H9 (cell line): ENCODE data around the gene CYP1B1. TPM values are rescaled to one million over a fixed set of nuclear protein-coding genes. Genes with fewer than 3 reads are reported as not detected.
A peak's percentile ranks its signal among the peaks of the same experiment; 100 is the strongest.

ENCODE experiments used
- DNase-seq: peaks from one replicate; pipeline ENCODE4 v3.0.0-alpha.2; 2017
- H2AFZ ChIP-seq: one replicate; pipeline ENCODE4 v1.6.1; 2013; ENCODE audit warnings: mild to moderate bottlenecking, low read length, control low read depth, moderate library complexity
- H2AK5ac ChIP-seq: 2 replicates; pipeline ENCODE4 v1.6.1; 2013; ENCODE audit warnings: low read length, control low read depth, mixed read lengths; ENCODE audit not compliant: insufficient read length
- H2BK120ac ChIP-seq: one replicate; pipeline ENCODE4 v1.6.1; 2013; ENCODE audit warnings: low read depth, mild to moderate bottlenecking, low read length, control low read depth, inconsistent platforms; ENCODE audit not compliant: poor library complexity, severe bottlenecking
- H2BK12ac ChIP-seq: 2 replicates; pipeline ENCODE4 v1.6.1; 2013; ENCODE audit warnings: low read length, control low read depth, mixed read lengths, low read depth; ENCODE audit not compliant: insufficient read length
- H2BK15ac ChIP-seq: 2 replicates; pipeline ENCODE4 v1.6.1; 2013; ENCODE audit warnings: low read depth, low read length, control low read depth
- H2BK20ac ChIP-seq: one replicate; pipeline ENCODE4 v1.6.1; 2013; ENCODE audit warnings: low read depth, mild to moderate bottlenecking, low read length, control low read depth, inconsistent platforms; ENCODE audit not compliant: poor library complexity, severe bottlenecking
- H2BK5ac ChIP-seq: 2 replicates; pipeline ENCODE4 v1.6.1; 2013; ENCODE audit warnings: low read length, control low read depth, mixed read lengths; ENCODE audit not compliant: insufficient read length
- H3K14ac ChIP-seq: 2 replicates; pipeline ENCODE4 v1.6.1; 2013; ENCODE audit warnings: low read length, control low read depth; ENCODE audit not compliant: insufficient read depth
- H3K18ac ChIP-seq: 2 replicates; pipeline ENCODE4 v1.6.1; 2013; ENCODE audit warnings: low read depth, mild to moderate bottlenecking, mixed read lengths, low read length, control low read depth; ENCODE audit not compliant: insufficient read length
- H3K23ac ChIP-seq: 2 replicates; pipeline ENCODE4 v1.6.1; 2013; ENCODE audit warnings: low read length, control low read depth, mixed read lengths, low read depth; ENCODE audit not compliant: insufficient read length
- H3K23me2 ChIP-seq: 2 replicates; pipeline ENCODE4 v1.6.1; 2013; ENCODE audit warnings: low read depth, mild to moderate bottlenecking, mixed read lengths, low read length, control low read depth; ENCODE audit not compliant: insufficient read length, poor library complexity, severe bottlenecking
- H3K27ac ChIP-seq: 2 replicates; pipeline ENCODE4 v1.5.1; 2013; ENCODE audit warnings: low read length, control low read depth, mixed read lengths, low read depth; ENCODE audit not compliant: insufficient read length
- H3K27me3 ChIP-seq: 2 replicates; pipeline ENCODE4 v1.6.1; 2013; ENCODE audit warnings: low read length, control low read depth, inconsistent platforms; ENCODE audit not compliant: insufficient read depth
- H3K4ac ChIP-seq: 2 replicates; pipeline ENCODE4 v1.6.1; 2013; ENCODE audit warnings: low read depth, mild to moderate bottlenecking, control low read depth, inconsistent platforms, low read length, moderate library complexity
- H3K4me1 ChIP-seq: 2 replicates; pipeline ENCODE4 v1.6.1; 2013; ENCODE audit warnings: low read length, control low read depth, inconsistent platforms; ENCODE audit not compliant: insufficient read depth
- H3K4me2 ChIP-seq: 2 replicates; pipeline ENCODE4 v1.6.1; 2013; ENCODE audit warnings: low read length, control low read depth, mixed read lengths; ENCODE audit not compliant: insufficient read length, insufficient read depth
- H3K56ac ChIP-seq: 2 replicates; pipeline ENCODE4 v1.6.1; 2013; ENCODE audit warnings: low read depth, mild to moderate bottlenecking, mixed read lengths, low read length, control low read depth; ENCODE audit not compliant: insufficient read length
- H3K79me1 ChIP-seq: 2 replicates; pipeline ENCODE4 v1.6.1; 2013; ENCODE audit warnings: low read depth, mild to moderate bottlenecking, moderate library complexity, low read length, control low read depth, inconsistent platforms; ENCODE audit not compliant: insufficient read depth, poor library complexity, severe bottlenecking
- H3K79me2 ChIP-seq: 2 replicates; pipeline ENCODE4 v1.6.1; 2013; ENCODE audit warnings: low read length, control low read depth, inconsistent platforms; ENCODE audit not compliant: insufficient read depth
- H3K9ac ChIP-seq: 2 replicates; pipeline ENCODE4 v1.6.1; 2013; ENCODE audit warnings: low read length, control low read depth, mixed read lengths; ENCODE audit not compliant: insufficient read length; ENCODE audit errors: extremely low read depth
- H3K9me3 ChIP-seq: one replicate; pipeline ENCODE4 v1.6.1; 2013; ENCODE audit warnings: low read depth, low read length, inconsistent platforms; ENCODE audit not compliant: control insufficient read depth
- H3T11ph ChIP-seq: one replicate; pipeline ENCODE4 v1.6.1; 2013; ENCODE audit warnings: mild to moderate bottlenecking, low read length, control low read depth, inconsistent platforms
- H4K20me1 ChIP-seq: one replicate; pipeline ENCODE4 v1.6.1; 2013; ENCODE audit not compliant: control insufficient read depth, insufficient read length, insufficient read depth
- H4K5ac ChIP-seq: 2 replicates; pipeline ENCODE4 v1.6.1; 2013; ENCODE audit warnings: low read depth, mild to moderate bottlenecking, mixed read lengths, low read length, control low read depth; ENCODE audit not compliant: insufficient read length
- H4K8ac ChIP-seq: replicated peaks from 2 replicates; pipeline ENCODE4 v1.6.1; 2013; ENCODE audit warnings: low read length, control low read depth, mixed read lengths, low read depth; ENCODE audit not compliant: insufficient read length
- H4K91ac ChIP-seq: 2 replicates; pipeline ENCODE4 v1.6.1; 2013; ENCODE audit warnings: low read depth, mild to moderate bottlenecking, moderate library complexity, mixed read lengths, low read length, control low read depth; ENCODE audit not compliant: insufficient read length
- H3K27ac Mint-ChIP-seq, 3 experiments: 2 replicates in 2 of 3; 3 replicates in 1 of 3; pipeline ENCODE4 v1.8.0; 2020 to 2021; ENCODE audit warnings: mixed read lengths in 3 of 3, mild to moderate bottlenecking in 1 of 3, moderate library complexity in 1 of 3
- H3K27me3 Mint-ChIP-seq: 2 replicates; pipeline ENCODE4 v1.8.0; 2021; ENCODE audit warnings: low read depth, mild to moderate bottlenecking, moderate library complexity, mixed read lengths
- H3K36me3 Mint-ChIP-seq, 3 experiments: 2 replicates in 2 of 3; 3 replicates in 1 of 3; pipeline ENCODE4 v1.8.0; 2020 to 2021; ENCODE audit warnings: low read depth in 3 of 3, mixed read lengths in 3 of 3; ENCODE audit not compliant: insufficient read depth in 1 of 3
- H3K4me1 Mint-ChIP-seq, 2 experiments: 2 replicates each; pipeline ENCODE4 v1.8.0; 2020; ENCODE audit warnings: mixed read lengths in 2 of 2
- H3K4me3 Mint-ChIP-seq, 2 experiments: 2 replicates in 1 of 2; 3 replicates in 1 of 2; pipeline ENCODE4 v1.8.0; 2020 to 2021; ENCODE audit warnings: mild to moderate bottlenecking in 2 of 2, mixed read lengths in 2 of 2, moderate library complexity in 1 of 2
- H3K9me3 Mint-ChIP-seq, 2 experiments: 2 replicates in 1 of 2; 3 replicates in 1 of 2; pipeline ENCODE4 v1.8.0; 2020; ENCODE audit warnings: mild to moderate bottlenecking in 2 of 2, mixed read lengths in 2 of 2, moderate library complexity in 1 of 2
- WGBS: extraction: QIAGEN DNeasy Blood & Tissue Kit; methylation state at CpG from one replicate; pipeline ENCODE4 v1.1.7; 2013; ENCODE audit warnings: missing lambda C conversion rate, low lambda C conversion rate, mixed read lengths; ENCODE audit not compliant: insufficient read length; ENCODE audit errors: extremely low coverage; 5-methylcytosine and 5-hydroxymethylcytosine counted together
- total RNA-seq: library from RNA; stranded (reverse); gene quantifications from 2 replicates; pipeline ENCODE4 v1.2.1, GENCODE V29; 2021
- TF ChIP-seq, protein P1 (sequence below): fragments of 200-600 bp; sonication (generic); conservative IDR thresholded peaks from 3 replicates; pipeline ENCODE4 v1.8.0; 2021; ENCODE audit warnings: antibody characterized with exemption, mild to moderate bottlenecking

The CYP1B1 gene
- total RNA-seq, 1 experiment from 2014 or later: 2.7 TPM

DNA sequence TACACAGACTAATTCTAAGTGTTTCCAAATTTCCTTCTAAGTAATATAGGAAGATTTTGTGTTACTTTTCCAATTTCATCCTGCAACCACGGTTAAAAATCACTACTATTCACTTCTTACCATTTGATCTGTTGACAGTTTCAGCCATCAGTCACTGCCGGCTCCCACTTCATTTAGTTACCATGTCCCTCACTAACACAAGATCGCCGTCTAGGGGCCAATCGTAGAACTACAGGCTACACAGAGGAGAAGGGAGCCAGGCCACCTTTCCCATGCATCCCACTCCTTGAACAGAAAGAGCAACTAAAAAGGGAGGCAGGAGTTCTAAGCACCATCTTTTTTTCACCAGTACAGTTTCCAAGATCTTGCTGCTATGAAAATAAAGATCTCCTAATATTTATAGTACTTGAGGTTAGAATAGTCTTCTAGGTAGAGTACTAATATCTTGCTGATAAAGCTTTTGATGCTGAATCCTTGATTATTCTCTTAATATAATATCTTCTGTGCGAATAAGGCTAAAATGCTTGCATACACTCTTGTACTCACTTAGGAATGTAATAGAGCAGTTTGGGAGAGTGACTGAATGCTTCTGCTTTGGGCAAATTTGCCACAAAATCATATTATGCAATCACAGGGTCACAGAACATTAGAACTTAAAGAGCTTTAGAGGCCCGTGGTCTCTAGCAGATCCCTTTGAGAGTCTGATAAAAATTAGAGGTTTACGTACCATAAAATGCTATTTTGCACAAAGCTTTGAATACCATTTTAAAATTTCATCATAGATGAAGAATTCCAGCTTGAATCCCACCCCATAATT, 39.5 kb upstream of the CYP1B1 start:
- H3K4me3 Mint-ChIP-seq: no peak overlapping the region
- no peak overlapping the region for H3K56ac ChIP-seq
- no peak overlapping the region for H4K5ac ChIP-seq
- no peaks in the 10 kb centered on the region for H4K20me1 ChIP-seq
- H3K36me3 Mint-ChIP-seq: peaks cover 4 to 21% (median 10%) of the 10 kb centered on the region in 3 experiments; a peak in 5 of 7 replicates
- no peak overlapping the region for H4K91ac ChIP-seq
- no peak overlapping the region for H2BK15ac ChIP-seq
- no peak overlapping the region for H2BK20ac ChIP-seq
- H3K27me3 Mint-ChIP-seq: peaks cover 12% of the 10 kb centered on the region
- no peak overlapping the region for H2AK5ac ChIP-seq
- H3K9ac ChIP-seq: no peak overlapping the region
- no peaks in the 10 kb centered on the region for H3K79me2 ChIP-seq
- H3K23me2 ChIP-seq: no peaks in the 10 kb centered on the region
- H2BK12ac ChIP-seq: no peak overlapping the region
- WGBS: no CpG with 5 or more reads among the region's 8 CpGs
- H3K9me3 ChIP-seq: no peaks in the 10 kb centered on the region
- no peak overlapping the region for H3K23ac ChIP-seq
- TF ChIP-seq, protein P1, sequence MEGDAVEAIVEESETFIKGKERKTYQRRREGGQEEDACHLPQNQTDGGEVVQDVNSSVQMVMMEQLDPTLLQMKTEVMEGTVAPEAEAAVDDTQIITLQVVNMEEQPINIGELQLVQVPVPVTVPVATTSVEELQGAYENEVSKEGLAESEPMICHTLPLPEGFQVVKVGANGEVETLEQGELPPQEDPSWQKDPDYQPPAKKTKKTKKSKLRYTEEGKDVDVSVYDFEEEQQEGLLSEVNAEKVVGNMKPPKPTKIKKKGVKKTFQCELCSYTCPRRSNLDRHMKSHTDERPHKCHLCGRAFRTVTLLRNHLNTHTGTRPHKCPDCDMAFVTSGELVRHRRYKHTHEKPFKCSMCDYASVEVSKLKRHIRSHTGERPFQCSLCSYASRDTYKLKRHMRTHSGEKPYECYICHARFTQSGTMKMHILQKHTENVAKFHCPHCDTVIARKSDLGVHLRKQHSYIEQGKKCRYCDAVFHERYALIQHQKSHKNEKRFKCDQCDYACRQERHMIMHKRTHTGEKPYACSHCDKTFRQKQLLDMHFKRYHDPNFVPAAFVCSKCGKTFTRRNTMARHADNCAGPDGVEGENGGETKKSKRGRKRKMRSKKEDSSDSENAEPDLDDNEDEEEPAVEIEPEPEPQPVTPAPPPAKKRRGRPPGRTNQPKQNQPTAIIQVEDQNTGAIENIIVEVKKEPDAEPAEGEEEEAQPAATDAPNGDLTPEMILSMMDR: peak; percentile 99
- H3K14ac ChIP-seq: no peak overlapping the region
- H3K9me3 Mint-ChIP-seq: peaks cover 17 to 22% of the 10 kb centered on the region in 2 experiments
- H3K18ac ChIP-seq: no peak overlapping the region
- H2AFZ ChIP-seq: no peak overlapping the region
- no peak overlapping the region for H3T11ph ChIP-seq
- H3K4me1 Mint-ChIP-seq: peaks cover 3 to 6% of the 10 kb centered on the region in 2 experiments; a peak in 3 of 4 replicates
- H3K27me3 ChIP-seq: no peaks in the 10 kb centered on the region
- peak; percentile 86 for DNase-seq
- H3K4me1 ChIP-seq: no peaks in the 10 kb centered on the region
- no peak overlapping the region for H3K27ac ChIP-seq
- H2BK5ac ChIP-seq: no peak overlapping the region
- H3K79me1 ChIP-seq: no peaks in the 10 kb centered on the region
- no peak overlapping the region for H2BK120ac ChIP-seq
- no peak overlapping the region for H3K27ac Mint-ChIP-seq
- H4K8ac ChIP-seq: no peak overlapping the region
- H3K4me2 ChIP-seq: no peak overlapping the region
- H3K4ac ChIP-seq: no peak overlapping the region
